Thyroid gland (tissue), 4 donors: ENCODE measurements around the gene TEN1.

Source experiments
- CTCF ChIP-seq, 6 experiments: fragments of 200-600 bp in 3 of 6; fragments of 450-650 bp in 3 of 6; sonication (generic) in 3 of 6; IDR thresholded peaks; one replicate each; pipeline ENCODE4 v1.5.1; 2016 to 2019; ENCODE audit warnings: antibody characterized with exemption in 6 of 6, mild to moderate bottlenecking in 2 of 6, inconsistent platforms in 1 of 6, moderate library complexity in 1 of 6
- POLR2A ChIP-seq, 2 donors: fragments of 450-650 bp; IDR thresholded peaks; one replicate each; pipeline ENCODE4 v1.6.1; 2017; ENCODE audit warnings: antibody characterized with exemption in 2 of 2, mild to moderate bottlenecking in 2 of 2, moderate library complexity in 1 of 2

- TF ChIP-seq POLR2A (IDR thresholded peaks at IDR 0.05) (no peak), CTCF (IDR thresholded peaks at IDR 0.05) (no peak)
These were observed 24.9 kb downstream of the TEN1 start for GRCh38 chr17:76003915-76004314.
